ENCODE data around the gene KCNF1.

GRCh38 chr2:10875126-10875525 is 36.6 kb upstream of the KCNF1 start:
- TF ChIP-seq CTCF (IDR thresholded peaks at IDR 0.05) (no peak), POLR2A (IDR thresholded peaks at IDR 0.05) (no peak)
